K562 (cell line): Measurements from ENCODE around the gene TTYH2. TPM values are rescaled to one million over a fixed set of nuclear protein-coding genes. Genes with fewer than 3 reads are reported as not detected.

Experiments
- ATAC-seq: fragments of 200-7000 bp; cut with Tn5 transposase; 3 replicates; pipeline ENCODE4 v1.9.1; 2020; ENCODE audit warnings: moderate library complexity
- BruUV-seq: library from RNA; stranded (reverse); fragments of 400-500 nt; replicated peaks from 2 replicates; lab custom pipeline; 2021; lab: Mats Ljungman, UMichigan
- CTCF ChIA-PET: fragments of 300-600 bp; formaldehyde crosslinking; extraction: SDS; loops from one replicate; lab custom pipeline; 2021; ENCODE audit warnings: low intra/inter-chr PET ratio; lab: Yijun Ruan, JAX
- POLR2A ChIA-PET: fragments of 300-600, 350-650 bp; sonication (Branson Sonifier 250); formaldehyde crosslinking; extraction: SDS; loops from one replicate; lab custom pipeline; 2021; ENCODE audit warnings: antibody characterized with exemption, inconsistent platforms; lab: Yijun Ruan, JAX
- DNase-seq, 4 experiments: peaks; one replicate each; pipeline versions ENCODE4 v3.0.0 to v3.0.0-alpha.2; 2011 to 2018; ENCODE audit warnings: low spot score in 3 of 4, mixed read lengths in 3 of 4; ENCODE audit errors: extremely low read depth in 1 of 4
- FAIRE-seq: peaks from 2 replicates; lab custom pipeline; 2011; peaks lifted over from hg19 to GRCh38; lab: Jason Lieb, UNC
- H2AFZ ChIP-seq: 2 replicates; pipeline ENCODE4 v1.6.0; 2011; ENCODE audit warnings: low read depth, low read length, control low read depth, inconsistent platforms
- H3K27ac ChIP-seq: fragments of 200-600 bp; 3 replicates; pipeline ENCODE4 v1.8.0; 2011; ENCODE audit warnings: low read depth, mild to moderate bottlenecking, control low read depth, inconsistent platforms, low read length, moderate library complexity, mixed read lengths; ENCODE audit errors: extremely low read depth
- H3K27me3 ChIP-seq, 2 experiments: fragments of 300-600 bp in 1 of 2; 2 replicates in 1 of 2; 3 replicates in 1 of 2; pipeline versions ENCODE4 v1.6.0 to v1.8.0; 2011; ENCODE audit warnings: inconsistent platforms in 2 of 2, low read length in 2 of 2, mild to moderate bottlenecking in 1 of 2, mixed read lengths in 1 of 2, moderate library complexity in 1 of 2; ENCODE audit not compliant: control insufficient read depth in 2 of 2, insufficient read depth in 2 of 2
- H3K36me3 ChIP-seq: fragments of 300-600 bp; 3 replicates; pipeline ENCODE4 v1.8.0; 2011; ENCODE audit warnings: mild to moderate bottlenecking, low read length, inconsistent platforms; ENCODE audit not compliant: control insufficient read depth, insufficient read depth
- H3K4me1 ChIP-seq, 2 experiments: fragments of 200-600 bp in 1 of 2; replicated peaks in 1 of 2; 2 replicates in 1 of 2; 3 replicates in 1 of 2; pipeline versions ENCODE4 v1.5.1 to v1.8.0; 2011; ENCODE audit warnings: inconsistent platforms in 2 of 2, low read length in 2 of 2, mild to moderate bottlenecking in 1 of 2, mixed read lengths in 1 of 2, moderate library complexity in 1 of 2; ENCODE audit not compliant: control insufficient read depth in 2 of 2, insufficient read depth in 2 of 2
- H3K4me2 ChIP-seq: 2 replicates; pipeline ENCODE4 v1.6.1; 2011; ENCODE audit warnings: low read length, control low read depth, inconsistent platforms, mixed read lengths; ENCODE audit not compliant: insufficient read depth
- H3K4me3 ChIP-seq: fragments of 200-600 bp; sonication (generic), shearing (Covaris generic); 2 replicates; pipeline ENCODE4 v1.5.1; 2016; ENCODE audit warnings: control low read depth, inconsistent platforms
- H3K79me2 ChIP-seq: fragments of 200-600 bp; 3 replicates; pipeline ENCODE4 v1.8.0; 2011; ENCODE audit warnings: low read length, inconsistent platforms; ENCODE audit not compliant: control insufficient read depth, insufficient read depth
- H3K9ac ChIP-seq, 2 experiments: 2 replicates each; pipeline versions ENCODE4 v1.6.0 to v1.6.1; 2011; ENCODE audit warnings: low read depth in 2 of 2, low read length in 2 of 2, control low read depth in 1 of 2, inconsistent platforms in 1 of 2, mild to moderate bottlenecking in 1 of 2, mixed read lengths in 1 of 2; ENCODE audit not compliant: insufficient read depth in 1 of 2
- H3K9me1 ChIP-seq: one replicate; pipeline ENCODE4 v1.6.0; 2011; ENCODE audit warnings: inconsistent platforms, mild to moderate bottlenecking, low read length, moderate library complexity; ENCODE audit not compliant: control insufficient read depth, insufficient read depth
- H3K9me3 ChIP-seq: replicated peaks from 2 replicates; pipeline ENCODE4 v1.5.1; 2011; ENCODE audit warnings: low read depth, low read length, inconsistent platforms; ENCODE audit not compliant: control insufficient read depth, insufficient read depth
- H4K20me1 ChIP-seq: replicated peaks from 2 replicates; pipeline ENCODE4 v1.6.1; 2011; ENCODE audit warnings: low read length, inconsistent platforms, mixed read lengths; ENCODE audit not compliant: control insufficient read depth, insufficient read depth
- ARID2 ChIP-seq: fragments of 450-650 bp; IDR thresholded peaks from 2 replicates; pipeline ENCODE4 v1.6.1; 2017; ENCODE audit warnings: antibody characterized with exemption, mild to moderate bottlenecking
- BRD9 ChIP-seq: fragments of 450-650 bp; IDR thresholded peaks from 2 replicates; pipeline ENCODE4 v1.6.1; 2018; ENCODE audit warnings: low read depth; ENCODE audit not compliant: partially characterized antibody
- EZH2 ChIP-seq: IDR thresholded peaks from 2 replicates; pipeline ENCODE4 v1.6.1; 2012; ENCODE audit warnings: low read depth, mild to moderate bottlenecking, inconsistent platforms, low read length, borderline replicate concordance
- HEY1 ChIP-seq: fragments of 250-450 bp; sonication (Bioruptor Pico); IDR thresholded peaks from 2 replicates; pipeline ENCODE4 v1.5.0; 2020; ENCODE audit warnings: mild to moderate bottlenecking, moderate library complexity, borderline replicate concordance
- NFIC ChIP-seq: fragments of 450-650 bp; IDR thresholded peaks from 2 replicates; pipeline ENCODE4 v1.6.1; 2017; ENCODE audit warnings: mild to moderate bottlenecking, inconsistent platforms
- PPARD ChIP-seq: fragments of 250-450 bp; sonication (Bioruptor Pico); IDR thresholded peaks from 2 replicates; pipeline ENCODE4 v1.8.0; 2022; ENCODE audit warnings: inconsistent platforms, mild to moderate bottlenecking, moderate library complexity
- SMARCA4 ChIP-seq: fragments of 450-650 bp; IDR thresholded peaks from 2 replicates; pipeline ENCODE4 v1.6.1; 2016
- ZBTB8A ChIP-seq: fragments of 450-650 bp; IDR thresholded peaks from 2 replicates; pipeline ENCODE4 v1.6.1; 2018; ENCODE audit warnings: mild to moderate bottlenecking, moderate library complexity; ENCODE audit not compliant: partially characterized antibody
- ZKSCAN3 ChIP-seq: fragments of 250-450 bp; sonication (Bioruptor Pico); IDR thresholded peaks from 2 replicates; pipeline ENCODE4 v1.4.0; 2020
- ZNF41 ChIP-seq: fragments of 250-450 bp; sonication (Bioruptor Pico); conservative IDR thresholded peaks from 2 replicates; pipeline ENCODE4 v1.4.0; 2020; ENCODE audit warnings: mild to moderate bottlenecking
- ZNF57 ChIP-seq: fragments of 450-650 bp; formaldehyde crosslinking; IDR thresholded peaks from 2 replicates; pipeline ENCODE4 v1.4.0; 2020; ENCODE audit warnings: mild to moderate bottlenecking, moderate library complexity
- ZNF75A ChIP-seq: fragments of 450-650 bp; formaldehyde crosslinking; IDR thresholded peaks from 2 replicates; pipeline ENCODE4 v1.4.0; 2020; ENCODE audit warnings: mild to moderate bottlenecking
- WGBS: fragments of 100-300 bp; shearing (Covaris generic); methylation state at CpG from one replicate; pipeline ENCODE4 v1.1.6; 2016; ENCODE audit warnings: low coverage, mixed read lengths; ENCODE audit not compliant: insufficient coverage; ENCODE audit errors: missing lambda C conversion rate; 5-methylcytosine and 5-hydroxymethylcytosine counted together
- in situ Hi-C: fragments of 300-500 bp; cut with MboI; formaldehyde crosslinking; loops from 4 replicates; pipeline ENCODE4 v1.15.0; 2018; ENCODE audit warnings: inconsistent platforms, mixed read lengths
- intact Hi-C: fragments of 100-400 bp; cut with micrococcal nuclease; formaldehyde crosslinking; loops from 2 replicates; pipeline ENCODE4 v1.14.2; 2022
- polyA plus RNA-seq, 8 experiments: library from polyadenylated mRNA; depleted of rRNA in 4 of 8; stranded (reverse) in 5 of 8; unstranded in 3 of 8; fragments of >200 nt; fragmentation: Nextera tagmentation in 2 of 8; fragmentation: Illumina TruSeq in 1 of 8; extraction: Ambion mirVana in 2 of 8; extraction: Trizol in 1 of 8; gene quantifications; 2 replicates each; pipeline versions ENCODE4 v1.2.1 to v1.2.3, GENCODE V29; 2011 to 2014; ENCODE audit warnings: inconsistent platforms in 1 of 8, missing spikeins in 1 of 8
- total RNA-seq, 7 experiments: library from RNA; depleted of rRNA in 6 of 7; stranded (reverse); fragments of >200 nt in 6 of 7; fragmentation: Illumina TruSeq in 2 of 7; extraction: Trizol in 2 of 7; gene quantifications; 2 replicates each; pipeline versions ENCODE4 v1.2.1 to v1.2.3, GENCODE V29; 2011 to 2021; ENCODE audit warnings: low replicate concordance in 1 of 7

The TTYH2 gene
- total and polyA plus RNA-seq, 9 of the 15 experiments (the other 6 are each of a cell fraction or from before 2014, with no cell fraction given), result 0.03 to 2.0 (median 0.91) TPM

DNA sequence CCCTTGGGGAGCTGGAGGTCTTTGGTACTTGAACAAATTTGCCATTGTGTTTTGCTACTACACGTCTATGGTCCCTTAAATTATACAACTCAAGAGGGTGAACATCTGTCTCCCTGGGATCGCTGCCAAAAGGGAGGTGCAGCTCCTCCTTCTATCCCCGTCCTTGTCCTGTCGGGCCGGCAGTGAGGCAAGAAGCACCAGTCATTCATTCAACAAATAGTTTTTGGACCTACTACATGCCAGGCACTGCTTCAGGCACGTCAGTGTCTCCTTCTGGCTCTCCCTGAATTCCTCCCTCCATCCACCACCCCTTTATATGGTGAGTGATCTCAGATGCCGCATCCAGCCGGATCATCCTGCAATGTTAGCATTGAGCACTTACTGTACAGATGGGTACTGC lies 12.1 kb upstream of the TTYH2 start:
- intact Hi-C loops, result no loop called here
- Histone ChIP-seq H2AFZ (no peak overlapping the region), H3K27ac (no peak overlapping the region), H3K27me3 (peaks cover 31 to 57% of the 10 kb centered on the region in 2 experiments), H3K9ac (no peak overlapping the region; a peak in 1 of 4 replicates), H3K36me3 (peaks cover 26% of the 10 kb centered on the region), H3K9me1 (peaks cover 5% of the 10 kb centered on the region), H4K20me1 (peaks cover 23% of the 10 kb centered on the region), H3K4me1 (peaks cover 14 to 16% of the 10 kb centered on the region in 2 experiments; a peak in 4 of 5 replicates), H3K9me3 (no peaks in the 10 kb centered on the region), H3K4me3 (no peak overlapping the region), H3K4me2 (no peak overlapping the region), H3K79me2 (peaks cover 29% of the 10 kb centered on the region)
- no TSS peak for BruUV-seq
- CTCF ChIA-PET, result no interaction called here
- in situ Hi-C loops, result no loop called here
- DNase-seq, result peak in 2 of 4 experiments; percentile 46 to 50
- POLR2A ChIA-PET, result interaction anchor here (0.6 to 1.5 kb wide), 4 partner anchors 8 to 147 kb away, joined by 3 to 4 read pairs (median 3); no protein-coding TSS in a partner anchor
- WGBS, result 3% methylated on average over 8 of the region's 8 CpGs
- ATAC-seq, result no peak
- no peak for FAIRE-seq
- TF ChIP-seq EZH2 (peak; percentile 93; the same call in 1 of the 2 replicates), ZNF57 (CRISPR knock-in tag) (no peak), NFIC (peak; percentile 76), SMARCA4 (no peak)

DNA sequence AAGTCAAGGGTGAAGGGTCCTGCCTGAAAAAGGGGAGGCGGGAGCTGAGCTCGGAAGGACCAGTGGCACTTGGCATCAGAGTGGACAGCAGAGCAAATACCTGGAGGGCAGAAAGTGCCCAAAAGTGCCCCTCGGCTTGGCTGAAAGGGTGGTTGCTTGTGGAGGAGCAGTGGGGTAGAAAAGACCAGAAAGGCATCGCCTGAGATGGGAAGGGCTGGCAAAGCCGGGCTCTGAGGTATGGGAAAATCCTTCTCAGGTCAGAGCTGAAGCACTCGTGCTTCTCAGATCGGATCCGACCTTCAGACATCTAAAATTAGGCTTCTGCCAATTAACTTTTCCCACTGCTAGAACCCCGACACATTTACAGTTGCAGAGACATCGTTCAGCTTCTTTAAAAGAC lies 11.4 kb upstream of the TTYH2 start:
- H3K4me3 ChIP-seq, result no peak overlapping the region
- no peaks in the 10 kb centered on the region for H3K9me3 ChIP-seq
- peaks cover 31 to 50% of the 10 kb centered on the region in 2 experiments for H3K27me3 ChIP-seq
- no peak overlapping the region for H2AFZ ChIP-seq
- peaks cover 32% of the 10 kb centered on the region for H3K36me3 ChIP-seq
- no peak overlapping the region for H3K4me2 ChIP-seq
- BruUV-seq, result no TSS peak
- POLR2A ChIA-PET, result interaction anchor here (0.7 to 1.6 kb wide), 2 partner anchors 11 to 83 kb away, joined by 3 to 13 read pairs; partner anchors contain the start of gene TTYH2
- no peak for DNase-seq
- in situ Hi-C loops, result no loop called here
- peaks cover 36% of the 10 kb centered on the region for H3K79me2 ChIP-seq
- WGBS, result 2% methylated on average over 10 of the region's 10 CpGs
- CTCF ChIA-PET, result no interaction called here
- no peak overlapping the region for H3K9ac ChIP-seq
- peaks cover 11 to 18% of the 10 kb centered on the region in 2 experiments; a peak in 4 of 5 replicates for H3K4me1 ChIP-seq
- H3K27ac ChIP-seq, result no peak overlapping the region
- H4K20me1 ChIP-seq, result peaks cover 20% of the 10 kb centered on the region
- no peak for ATAC-seq
- FAIRE-seq, result no peak
- peaks cover 5% of the 10 kb centered on the region for H3K9me1 ChIP-seq
- intact Hi-C loops, result no loop called here
- TF ChIP-seq BRD9 (no peak), ARID2 (no peak), ZKSCAN3 (CRISPR knock-in tag) (no peak), ZBTB8A (no peak), PPARD (CRISPR knock-in tag) (no peak), ZNF75A (CRISPR knock-in tag) (no peak), HEY1 (no peak), ZNF41 (CRISPR knock-in tag) (no peak)
